GM18909 (cell line): ENCODE data around the gene MRPS7.
A peak's percentile ranks its signal among the peaks of the same experiment; 100 is the strongest.

Experiments
- ATAC-seq: cut with Tn5 transposase; IDR thresholded peaks from one replicate; pipeline ENCODE4 v1.9.1; 2021; ENCODE audit warnings: mild to moderate bottlenecking; ENCODE audit not compliant: unreplicated experiment, poor library complexity

MRPS7 gene

DNA sequence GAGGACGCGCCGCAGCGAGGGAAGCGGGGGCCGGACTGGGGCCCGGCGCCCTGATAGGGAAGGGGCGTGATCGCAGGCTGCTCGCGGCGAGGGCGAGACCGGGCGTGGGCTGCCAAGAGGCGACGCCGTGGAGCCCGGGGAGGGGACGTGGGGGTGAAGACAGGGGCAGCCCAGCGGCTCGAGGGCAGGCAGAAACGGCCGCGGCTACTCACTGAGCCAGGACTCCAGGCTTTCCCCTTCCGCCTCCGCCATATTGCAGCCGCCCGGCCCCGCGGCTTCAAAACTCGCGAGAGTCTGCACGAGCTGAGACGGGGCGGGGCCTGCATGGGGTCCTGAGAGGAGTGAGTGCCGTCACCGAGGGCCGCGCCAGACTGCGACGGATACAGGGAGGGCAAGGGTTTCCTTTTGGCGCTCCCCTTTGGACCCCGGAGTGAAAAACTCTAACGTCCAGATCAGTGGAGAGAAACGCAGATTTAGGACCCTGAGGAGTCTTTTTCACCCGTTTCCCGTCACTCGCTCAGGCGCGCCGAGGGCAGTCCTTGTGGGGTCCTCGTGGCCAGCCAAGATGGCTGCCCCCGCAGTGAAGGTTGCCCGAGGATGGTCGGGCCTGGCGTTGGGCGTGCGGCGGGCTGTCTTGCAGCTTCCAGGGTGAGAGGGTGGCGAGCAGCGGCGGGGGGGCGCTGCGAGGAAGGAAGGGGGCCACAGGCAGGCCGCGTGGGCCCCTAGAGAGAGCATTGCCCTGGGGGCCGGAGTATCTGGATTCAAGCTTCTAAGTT is at the start of gene MRPS7, which contains the start of gene GGA3:
Gene MRPS7 (plus strand): TSS at position 544 of the 776 bp plus-strand sequence. CDS start 22 bp downstream, at position 566.
Gene GGA3 (minus strand): TSS at position 271 of the 776 bp plus-strand sequence. CDS start 19 bp downstream, at position 252.
- ATAC-seq: peak; percentile 91

DNA sequence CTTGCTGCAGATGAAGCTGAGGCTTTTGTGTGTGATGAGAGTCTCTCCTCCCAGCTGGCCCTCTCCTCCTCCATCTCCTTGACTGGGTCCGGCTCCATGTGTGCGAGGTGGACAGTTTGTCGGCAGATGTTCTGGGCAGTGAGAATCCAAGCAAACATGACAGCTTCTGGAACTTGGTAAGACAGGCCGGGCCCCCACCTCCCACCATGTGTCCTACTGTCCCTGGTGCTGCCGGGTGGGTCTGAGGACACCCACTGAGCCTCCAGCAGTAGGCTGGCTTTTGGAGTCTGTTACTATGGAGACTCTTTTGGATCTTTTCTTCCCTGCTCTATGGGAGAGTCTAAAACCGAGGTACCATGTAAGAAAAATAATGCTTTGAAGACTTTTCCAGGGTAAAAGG is 43.5 kb upstream of the MRPS7 start:
- ATAC-seq: no peak

DNA sequence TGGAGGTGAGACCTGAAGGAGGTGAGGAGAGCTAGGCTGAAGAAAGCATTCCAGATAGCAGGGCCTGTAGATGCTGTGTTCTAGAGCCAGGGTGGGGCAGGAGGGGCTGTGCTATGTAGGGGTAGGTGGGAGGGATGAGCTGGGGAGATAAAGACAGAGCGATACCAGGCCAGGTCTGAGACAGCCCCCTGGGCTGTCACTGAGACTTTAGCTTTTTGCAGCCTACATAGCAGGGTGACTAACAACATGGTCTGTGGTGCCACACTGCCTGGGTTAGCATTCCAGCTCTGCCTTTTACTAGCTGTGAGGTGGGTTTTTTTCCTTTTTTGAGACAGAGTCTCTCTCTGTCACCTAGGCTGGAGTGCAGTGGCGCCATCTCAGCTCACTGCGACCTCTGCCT is 41.9 kb upstream of the MRPS7 start:
- no peak for ATAC-seq

DNA sequence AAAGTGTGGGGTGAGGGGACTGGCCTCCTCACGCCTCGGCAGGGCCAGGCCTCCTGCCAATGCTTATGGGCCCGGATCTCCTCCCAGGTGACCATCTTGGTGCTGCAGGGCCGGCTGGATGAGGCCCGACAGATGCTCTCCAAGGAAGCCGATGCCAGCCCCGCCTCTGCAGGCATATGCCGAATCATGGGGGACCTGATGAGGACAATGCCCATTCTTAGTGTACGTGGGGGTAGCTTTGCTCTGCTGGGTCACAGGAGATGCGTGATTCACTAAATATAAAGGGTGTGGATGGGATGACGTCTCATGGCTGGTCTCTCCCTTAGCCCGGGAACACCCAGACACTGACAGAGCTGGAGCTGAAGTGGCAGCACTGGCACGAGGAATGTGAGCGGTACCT is 36.7 kb upstream of the MRPS7 start:
- no peak for ATAC-seq

DNA sequence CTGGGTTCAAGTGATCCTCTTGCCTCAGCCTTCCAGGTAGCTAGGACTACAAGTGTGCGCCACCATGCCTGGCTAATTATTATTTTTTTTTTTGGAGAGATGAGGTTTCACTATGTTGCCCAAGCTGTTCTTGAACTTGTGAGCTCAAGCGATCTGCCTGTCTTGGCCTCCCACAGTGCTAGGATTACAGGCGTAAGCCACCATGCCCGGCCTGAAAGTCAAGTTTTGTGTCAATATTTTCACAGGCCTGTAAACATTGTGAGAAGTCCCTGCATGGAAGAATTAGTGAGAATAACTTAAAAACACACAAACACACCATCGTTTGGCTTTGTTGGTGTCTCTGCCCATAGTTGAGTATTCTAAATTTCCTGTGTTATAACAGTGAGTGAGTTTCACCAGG is 34.0 kb upstream of the MRPS7 start:
- ATAC-seq: no peak

DNA sequence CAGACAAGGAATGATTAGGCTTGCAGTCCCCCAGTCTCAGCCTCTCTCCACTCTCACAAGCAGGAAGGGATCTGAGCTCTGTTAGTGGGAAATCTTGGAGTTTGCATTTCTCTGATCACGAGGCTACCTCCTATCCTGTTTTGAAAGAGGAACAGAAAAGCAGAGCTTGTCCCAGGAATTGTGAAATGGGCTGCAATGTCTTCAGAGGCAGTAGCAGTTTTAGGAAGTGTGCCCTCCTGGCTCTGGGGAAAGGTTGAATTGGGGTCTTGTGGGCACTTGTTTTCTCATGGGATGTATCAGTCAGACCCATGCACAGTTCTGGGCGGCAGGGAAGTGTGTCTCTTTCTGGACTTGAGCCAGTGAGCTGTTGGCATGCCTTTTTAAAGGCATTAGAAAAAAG is 33.4 kb upstream of the MRPS7 start:
- no peak for ATAC-seq

DNA sequence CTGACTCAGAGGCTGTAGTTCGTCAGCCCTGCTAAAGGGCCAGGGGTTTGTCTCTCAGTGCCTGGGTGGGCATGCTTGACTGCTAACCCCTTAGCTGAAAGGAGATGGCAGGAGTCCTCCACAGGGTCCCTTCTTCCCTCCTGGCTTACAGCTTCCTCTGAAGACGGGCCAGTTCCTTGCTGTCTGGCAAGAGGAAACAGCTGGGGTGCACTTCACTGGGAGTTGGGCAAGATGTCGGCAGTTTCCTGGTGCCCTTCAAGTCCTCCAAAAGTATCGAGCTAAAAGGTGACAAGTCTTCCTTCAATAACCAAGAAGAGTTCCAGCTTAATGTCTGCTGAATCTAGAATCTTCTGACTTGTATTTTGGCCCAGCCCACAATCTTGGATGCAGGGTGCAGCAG is 32.8 kb upstream of the MRPS7 start:
- no peak for ATAC-seq

DNA sequence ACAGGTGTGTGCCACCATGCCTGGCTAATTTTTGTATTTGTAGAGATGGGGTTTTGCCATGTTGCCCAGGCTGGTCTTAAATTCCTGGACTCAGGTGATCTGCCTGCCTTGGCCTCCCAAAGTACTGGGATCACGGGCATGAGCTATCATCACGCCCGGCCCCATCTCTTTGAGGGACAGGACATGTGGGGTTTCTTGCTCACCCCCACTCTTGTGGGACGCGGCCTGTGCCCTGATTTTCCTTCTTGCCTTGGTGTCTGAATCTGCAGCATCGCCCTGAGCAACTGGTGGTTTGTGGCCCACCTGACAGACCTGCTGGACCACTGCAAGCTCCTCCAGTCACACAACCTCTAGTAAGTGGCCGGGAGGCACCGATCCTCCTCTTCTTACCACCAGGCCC is 30.6 kb upstream of the MRPS7 start:
- ATAC-seq: no peak

DNA sequence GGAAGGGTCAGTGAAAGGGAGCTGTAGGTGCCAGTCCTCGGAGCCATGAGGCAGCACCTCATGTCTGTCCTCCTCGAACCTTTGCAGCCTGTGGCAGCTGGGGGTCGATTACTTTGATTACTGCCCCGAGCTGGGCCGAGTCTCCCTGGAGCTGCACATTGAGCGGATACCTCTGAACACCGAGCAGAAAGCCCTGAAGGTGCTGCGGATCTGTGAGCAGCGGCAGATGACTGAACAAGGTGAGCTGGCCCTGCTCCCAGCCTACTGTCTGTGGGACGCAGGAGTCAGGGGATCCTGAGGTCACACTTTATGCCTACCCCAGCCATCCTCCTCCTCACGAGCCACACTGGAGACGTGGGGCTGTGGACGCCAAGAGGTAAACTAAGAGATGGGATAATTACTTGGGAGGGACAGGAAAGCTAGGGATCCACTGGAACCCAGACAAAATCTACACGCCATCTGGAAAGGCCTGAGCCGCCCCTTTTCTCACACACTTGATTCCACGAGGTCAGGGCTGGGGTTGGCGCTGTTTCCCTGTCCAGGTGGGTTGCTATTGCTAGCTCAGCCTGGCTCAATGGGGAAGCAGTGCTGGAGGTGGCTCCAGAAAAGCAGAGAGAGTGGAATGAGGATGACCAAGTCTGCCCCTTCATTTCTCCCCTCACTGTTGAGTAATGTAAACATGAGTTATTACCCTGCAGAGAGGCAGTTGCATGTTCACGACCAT is 29.8 kb upstream of the MRPS7 start:
- ATAC-seq: no peak

DNA sequence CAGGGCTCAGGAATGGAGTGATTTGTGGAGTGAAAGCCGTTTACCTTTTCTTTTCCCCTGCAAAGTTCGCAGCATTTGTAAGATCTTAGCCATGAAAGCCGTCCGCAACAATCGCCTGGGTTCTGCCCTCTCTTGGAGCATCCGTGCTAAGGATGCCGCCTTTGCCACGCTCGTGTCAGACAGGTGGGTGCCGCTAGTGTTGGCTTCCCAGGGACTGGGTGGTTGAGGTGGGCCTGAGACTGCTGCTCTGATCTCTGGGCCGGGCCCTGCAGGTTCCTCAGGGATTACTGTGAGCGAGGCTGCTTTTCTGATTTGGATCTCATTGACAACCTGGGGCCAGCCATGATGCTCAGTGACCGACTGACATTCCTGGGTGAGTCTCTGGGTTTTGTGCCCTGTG is 28.9 kb upstream of the MRPS7 start:
- no peak for ATAC-seq

DNA sequence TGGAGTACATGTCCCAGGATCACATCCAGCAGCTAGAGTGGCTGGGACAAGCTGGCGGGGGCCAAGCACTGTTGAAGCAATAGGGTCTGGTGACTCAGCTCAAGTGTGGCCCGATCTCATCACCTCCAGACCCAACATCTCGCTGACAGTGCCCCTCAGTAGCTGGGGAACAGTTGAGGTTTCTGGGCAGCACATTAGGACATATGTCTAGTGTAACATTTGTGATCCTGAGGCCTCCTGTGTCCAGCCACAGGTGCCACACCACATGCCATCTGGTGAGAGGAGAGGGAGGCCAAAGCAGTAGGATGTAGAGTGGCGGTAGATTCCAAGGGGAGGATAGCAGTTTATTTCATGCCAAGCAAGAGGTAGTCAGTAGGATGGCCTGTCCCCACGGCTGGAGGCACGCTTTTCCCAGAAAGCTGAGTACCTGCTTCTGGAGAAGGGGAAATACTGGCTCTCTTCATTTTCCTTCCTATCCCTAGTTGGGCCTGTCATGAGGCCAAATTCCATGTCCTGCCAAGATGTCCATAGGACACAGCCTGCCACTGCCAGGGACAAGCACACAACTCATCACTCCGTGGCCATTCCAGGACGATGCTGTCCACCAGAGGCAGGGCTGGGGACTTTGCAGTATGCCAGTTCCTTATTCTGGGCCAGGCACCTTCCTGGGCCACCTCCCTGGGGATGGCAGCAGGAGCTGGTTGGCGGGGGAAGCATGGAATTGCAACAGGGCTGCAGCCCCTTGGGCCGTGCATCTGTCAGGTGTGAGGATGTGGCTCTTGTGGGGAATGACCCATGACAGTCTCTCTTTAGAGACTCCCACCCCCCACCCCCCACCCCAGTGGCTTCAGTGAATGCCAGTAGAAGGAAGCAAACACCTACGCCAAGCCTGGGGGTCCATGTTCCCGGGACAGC is 24.3 kb upstream of the MRPS7 start:
- ATAC-seq: no peak

DNA sequence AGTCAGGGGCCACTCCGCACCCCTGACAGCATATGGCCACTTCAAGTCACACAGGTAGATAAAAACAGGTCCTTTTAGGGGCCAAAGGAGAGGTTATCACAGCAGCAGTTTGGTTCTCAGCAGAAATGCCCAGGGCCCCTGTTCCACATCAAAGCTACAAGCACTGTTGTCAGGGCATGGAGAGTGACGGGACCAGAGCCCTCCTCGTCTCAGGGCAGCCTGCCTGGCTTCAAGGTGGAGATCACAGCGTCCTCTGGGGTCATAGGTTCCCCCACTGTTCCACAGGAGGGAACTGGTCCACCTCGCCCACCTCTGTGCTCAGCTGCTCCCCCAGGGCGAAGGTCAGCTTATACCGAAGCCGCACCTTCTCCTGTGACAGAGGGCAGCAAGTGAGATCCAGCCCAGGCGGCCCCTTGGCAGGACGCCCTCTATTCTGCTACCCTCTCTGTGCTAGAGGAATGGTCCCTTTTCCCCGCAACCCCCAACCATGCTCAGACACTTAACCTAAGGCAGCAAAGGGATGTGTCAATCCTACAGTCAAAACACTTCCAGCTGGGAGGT is 23.6 kb upstream of the MRPS7 start:
- ATAC-seq: no peak

DNA sequence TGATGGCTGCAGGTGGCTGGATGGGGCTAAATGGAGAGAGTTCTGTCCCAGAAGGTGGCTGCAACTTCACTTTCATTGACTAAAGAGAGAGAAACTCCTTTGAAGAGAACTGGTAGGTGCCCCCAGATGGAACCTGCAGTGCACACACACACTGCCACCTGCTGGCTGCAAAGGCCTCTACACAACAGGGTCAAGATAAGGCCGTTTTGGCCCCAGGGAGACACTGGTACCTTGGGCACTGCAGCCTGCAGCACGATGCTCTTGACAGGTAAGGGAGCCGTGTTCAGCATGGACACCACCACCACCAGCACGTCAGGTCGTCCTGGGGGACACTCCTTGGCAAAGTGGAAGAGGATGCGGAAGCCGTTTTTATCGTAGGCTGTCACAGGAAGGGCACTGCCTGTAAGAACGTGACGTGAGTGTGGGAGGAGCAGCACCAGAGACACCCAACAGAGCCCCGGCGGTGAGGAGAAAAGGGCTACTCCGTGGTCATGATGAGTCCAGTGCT is 22.9 kb upstream of the MRPS7 start:
- no peak for ATAC-seq

DNA sequence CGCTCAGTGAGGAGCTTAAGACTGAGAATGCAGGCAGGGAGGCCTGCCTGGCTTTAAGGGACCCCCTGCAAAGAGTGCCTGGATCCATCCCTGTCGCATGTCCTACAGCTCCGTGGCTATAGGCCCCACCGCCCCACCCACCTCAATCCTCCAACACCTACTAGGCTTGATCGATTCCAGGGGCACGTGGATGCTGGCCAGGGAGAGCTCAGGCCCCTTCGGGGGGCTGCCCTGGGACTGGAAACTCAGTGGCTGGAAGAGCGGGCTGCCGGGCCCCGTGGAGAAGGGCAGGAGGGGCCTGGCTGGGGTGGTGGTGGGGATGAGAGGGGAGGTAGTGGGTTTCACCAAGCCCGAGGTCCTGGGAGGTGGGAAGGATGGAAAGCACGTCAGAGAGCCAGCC is 22.5 kb upstream of the MRPS7 start:
- no peak for ATAC-seq

DNA sequence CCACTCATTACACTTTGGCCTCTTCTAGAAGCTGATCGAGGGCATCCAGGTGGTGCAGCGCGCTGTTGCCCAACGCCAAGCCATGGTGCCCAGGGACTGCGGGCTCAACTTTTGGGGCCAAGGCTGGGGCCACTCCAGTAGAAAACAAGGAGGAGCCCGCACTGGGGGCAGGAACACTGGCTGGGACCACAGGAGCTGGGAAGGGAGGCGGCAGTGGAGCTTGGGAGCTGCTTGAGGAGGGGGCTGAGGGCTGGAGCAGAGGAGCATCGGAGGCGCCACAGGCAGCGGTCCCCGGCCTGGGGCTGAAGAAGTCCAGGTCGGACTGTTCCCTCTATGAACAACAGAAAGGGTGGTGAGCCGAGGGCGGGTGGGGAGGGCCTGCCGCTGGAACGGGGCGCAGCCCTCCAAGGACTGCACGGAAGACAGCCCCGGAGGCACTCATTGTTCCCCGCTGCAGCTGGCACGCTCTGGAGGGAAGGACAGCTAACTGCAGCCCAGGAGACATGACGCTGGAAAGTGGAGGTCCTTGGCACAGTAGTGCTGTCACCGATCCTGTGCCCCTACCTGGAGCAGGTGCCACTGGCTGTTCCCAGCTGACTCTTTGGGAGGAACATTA is 21.8 kb upstream of the MRPS7 start:
- no peak for ATAC-seq

DNA sequence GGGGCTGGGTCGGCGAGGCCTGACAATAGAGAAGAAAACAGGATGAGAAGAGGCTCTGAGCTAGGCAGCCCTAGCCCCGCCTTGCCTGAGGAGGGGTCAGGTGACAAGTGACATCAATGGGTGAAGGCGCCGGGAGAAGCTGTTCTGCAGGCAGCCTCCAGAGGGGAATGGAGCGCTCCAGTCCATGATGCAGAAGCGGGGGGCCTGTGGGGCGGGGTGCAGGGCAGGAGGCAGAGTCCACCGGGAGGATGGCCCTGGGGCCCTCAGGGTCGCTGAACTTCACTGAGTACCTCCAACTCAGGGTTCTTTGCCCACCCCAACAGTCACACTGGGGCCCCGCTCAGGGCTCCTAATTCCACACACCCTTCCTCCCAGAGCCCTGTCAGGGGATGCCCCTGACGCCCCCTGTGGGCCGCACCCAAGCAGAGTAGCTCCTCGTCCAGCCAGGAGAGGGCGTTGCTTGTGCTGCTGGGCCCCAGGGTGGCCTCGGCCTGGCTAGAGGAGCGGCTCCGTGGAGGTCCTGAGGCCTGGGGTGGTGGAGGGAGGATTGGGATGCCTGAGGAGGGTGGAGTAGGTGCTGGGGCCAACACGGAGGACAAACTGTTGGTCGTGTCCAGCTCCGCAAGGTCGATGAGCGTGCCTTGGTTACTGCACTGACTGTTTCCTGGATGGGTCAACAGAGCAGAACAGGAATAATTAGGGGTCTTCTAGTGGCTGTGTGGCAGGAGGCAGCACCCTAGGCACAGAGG is 21.1 kb upstream of the MRPS7 start:
- no peak for ATAC-seq

DNA sequence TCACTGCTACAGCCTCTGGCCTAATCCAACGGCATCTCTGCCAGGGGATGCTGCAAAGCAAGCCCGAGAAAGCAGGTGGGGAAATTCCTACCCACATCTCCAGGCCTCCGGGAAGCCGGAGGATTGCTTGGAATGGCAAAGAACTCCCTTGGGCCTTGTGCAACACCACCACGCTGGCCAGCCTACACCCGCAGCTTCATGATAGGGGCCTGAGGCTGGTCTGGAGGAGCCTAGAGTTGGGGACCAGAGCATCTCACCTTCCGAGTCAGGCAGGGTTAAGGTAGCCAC is 20.6 kb upstream of the MRPS7 start:
- ATAC-seq: no peak

DNA sequence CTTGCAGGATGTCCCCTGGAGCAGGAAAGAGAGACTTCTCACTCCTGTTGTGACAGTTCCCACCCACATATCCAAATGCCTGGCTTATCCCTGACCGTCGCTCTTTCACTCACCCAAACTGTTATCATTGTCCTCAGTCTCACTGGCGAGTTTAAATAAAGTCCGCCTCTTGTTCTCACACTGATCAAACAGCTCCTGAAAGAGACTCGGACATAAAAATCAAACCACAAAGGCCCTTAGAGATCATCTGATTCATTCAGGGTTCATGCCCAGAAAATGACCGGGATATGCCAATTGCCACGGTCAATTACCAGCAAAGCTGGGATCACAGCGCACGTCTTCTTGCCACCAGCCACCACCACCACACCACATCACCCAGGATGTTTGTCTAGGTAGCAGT is 20.2 kb upstream of the MRPS7 start:
- ATAC-seq: no peak

DNA sequence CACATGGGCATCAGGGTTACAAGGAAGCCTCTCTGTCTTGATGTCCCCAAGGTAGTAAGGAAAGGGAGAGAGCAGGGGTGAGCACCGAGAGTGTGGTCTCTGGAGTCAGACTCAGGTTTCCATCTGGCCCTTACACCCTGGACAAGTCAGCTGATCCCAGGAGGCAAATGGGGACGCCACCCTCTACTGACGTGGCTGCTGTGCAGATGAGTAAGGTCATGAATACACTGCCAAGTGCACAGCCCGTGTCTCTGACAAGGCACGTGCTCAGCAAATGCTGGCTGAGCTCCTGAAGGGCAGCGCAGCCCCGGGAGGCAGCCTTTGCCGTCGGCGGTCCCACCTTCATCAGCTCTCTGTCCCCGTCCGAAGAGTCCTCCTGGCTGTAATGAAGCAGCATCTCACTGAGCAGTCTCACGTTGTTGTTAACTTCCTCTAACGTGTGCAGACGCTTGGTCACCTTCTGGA is 19.7 kb upstream of the MRPS7 start:
- ATAC-seq: no peak
